SU-DHL-6 (cell line): ENCODE data around the gene RTP1.

Source experiments
- H2AFZ ChIP-seq: fragments of 200-600 bp; sonication (generic); 2 replicates; pipeline ENCODE4 v1.6.1; 2014; ENCODE audit warnings: low read depth, mild to moderate bottlenecking, moderate library complexity, mixed read lengths, antibody characterized with exemption, low read length; ENCODE audit not compliant: severe bottlenecking
- H3F3A ChIP-seq: fragments of 200-600 bp; shearing (Covaris generic); 2 replicates; pipeline ENCODE4 v1.6.0; 2016; ENCODE audit warnings: antibody characterized with exemption, mild to moderate bottlenecking; ENCODE audit not compliant: insufficient read depth
- H3K27ac ChIP-seq: fragments of 200-600 bp; sonication (generic); 2 replicates; pipeline ENCODE4 v1.5.1; 2016; ENCODE audit warnings: low read depth, mild to moderate bottlenecking, low read length, moderate library complexity, mixed read lengths
- H3K27me3 ChIP-seq: fragments of 200-600 bp; sonication (generic), shearing (Covaris generic); 2 replicates; pipeline ENCODE4 v1.6.0; 2014; ENCODE audit warnings: mild to moderate bottlenecking, low read length
- H3K36me3 ChIP-seq: fragments of 200-600 bp; sonication (generic); 2 replicates; pipeline ENCODE4 v1.6.1; 2014; ENCODE audit warnings: mild to moderate bottlenecking, low read length, mixed read lengths
- H3K4me2 ChIP-seq: fragments of 300-600, 200-600 bp; shearing (Covaris generic), sonication (generic); 2 replicates; pipeline ENCODE4 v1.6.0; 2014; ENCODE audit warnings: low read length, low read depth, mild to moderate bottlenecking; ENCODE audit not compliant: poor library complexity, severe bottlenecking
- H3K4me3 ChIP-seq: fragments of 200-600 bp; sonication (generic); 2 replicates; pipeline ENCODE4 v1.5.1; 2014; ENCODE audit warnings: antibody characterized with exemption, low read length, mild to moderate bottlenecking, mixed read lengths; ENCODE audit not compliant: insufficient read depth, poor library complexity, severe bottlenecking
- H3K79me2 ChIP-seq: fragments of 200-600 bp; sonication (generic); 2 replicates; pipeline ENCODE4 v1.6.1; 2014; ENCODE audit warnings: mild to moderate bottlenecking, low read length, moderate library complexity; ENCODE audit not compliant: insufficient read depth
- H3K9ac ChIP-seq: fragments of 200-600 bp; sonication (generic); 2 replicates; pipeline ENCODE4 v1.7.0; 2014; ENCODE audit warnings: mild to moderate bottlenecking, low read length
- H3K9me2 ChIP-seq: fragments of 200-600 bp; sonication (generic); replicated peaks from 2 replicates; pipeline ENCODE4 v1.6.1; 2014; ENCODE audit warnings: low read length; ENCODE audit not compliant: insufficient read depth
- H3K9me3 ChIP-seq: fragments of 200-600 bp; sonication (generic); 2 replicates; pipeline ENCODE4 v1.6.1; 2014; ENCODE audit warnings: low read length, mixed read lengths; ENCODE audit not compliant: insufficient read depth
- H4K20me1 ChIP-seq: fragments of 200-600 bp; sonication (generic); 2 replicates; pipeline ENCODE4 v1.6.1; 2014; ENCODE audit warnings: low read depth, mild to moderate bottlenecking, antibody characterized with exemption, low read length, moderate library complexity, mixed read lengths
- EZH2phosphoT487 ChIP-seq: fragments of 200-600 bp; sonication (generic), shearing (Covaris generic); conservative IDR thresholded peaks from 2 replicates; pipeline ENCODE4 v1.6.1; 2018; ENCODE audit warnings: mild to moderate bottlenecking, antibody characterized with exemption, low read length, moderate library complexity, mixed read lengths
- TF ChIP-seq, protein P1 (sequence below): fragments of 200-600 bp; sonication (generic); IDR thresholded peaks from one replicate; pipeline ENCODE4 v1.5.1; 2017; ENCODE audit warnings: antibody characterized with exemption, mild to moderate bottlenecking, low read length, moderate library complexity; ENCODE audit not compliant: insufficient read depth, poor library complexity, severe bottlenecking

The RTP1 gene

DNA sequence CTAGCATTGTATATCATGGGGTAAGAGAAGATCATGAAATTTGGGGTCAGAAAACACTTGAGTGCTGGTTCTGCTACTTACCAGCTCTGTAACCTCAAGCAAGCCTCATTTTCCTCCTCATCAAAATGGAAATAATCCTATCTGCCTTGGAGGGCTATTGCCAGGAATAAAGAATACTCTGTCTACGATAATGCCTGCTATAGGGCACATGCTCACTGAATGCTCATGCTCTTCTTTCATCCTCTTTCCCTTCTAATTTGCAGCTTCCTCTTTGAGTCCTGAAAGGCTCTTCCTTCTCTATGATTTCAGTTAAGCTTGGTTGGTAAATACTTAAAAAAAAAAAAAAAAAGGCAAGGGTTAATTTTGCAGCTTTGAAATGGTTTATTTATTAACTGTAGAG, 12.8 kb downstream of the RTP1 start:
- no peak overlapping the region for H3K4me2 ChIP-seq

DNA sequence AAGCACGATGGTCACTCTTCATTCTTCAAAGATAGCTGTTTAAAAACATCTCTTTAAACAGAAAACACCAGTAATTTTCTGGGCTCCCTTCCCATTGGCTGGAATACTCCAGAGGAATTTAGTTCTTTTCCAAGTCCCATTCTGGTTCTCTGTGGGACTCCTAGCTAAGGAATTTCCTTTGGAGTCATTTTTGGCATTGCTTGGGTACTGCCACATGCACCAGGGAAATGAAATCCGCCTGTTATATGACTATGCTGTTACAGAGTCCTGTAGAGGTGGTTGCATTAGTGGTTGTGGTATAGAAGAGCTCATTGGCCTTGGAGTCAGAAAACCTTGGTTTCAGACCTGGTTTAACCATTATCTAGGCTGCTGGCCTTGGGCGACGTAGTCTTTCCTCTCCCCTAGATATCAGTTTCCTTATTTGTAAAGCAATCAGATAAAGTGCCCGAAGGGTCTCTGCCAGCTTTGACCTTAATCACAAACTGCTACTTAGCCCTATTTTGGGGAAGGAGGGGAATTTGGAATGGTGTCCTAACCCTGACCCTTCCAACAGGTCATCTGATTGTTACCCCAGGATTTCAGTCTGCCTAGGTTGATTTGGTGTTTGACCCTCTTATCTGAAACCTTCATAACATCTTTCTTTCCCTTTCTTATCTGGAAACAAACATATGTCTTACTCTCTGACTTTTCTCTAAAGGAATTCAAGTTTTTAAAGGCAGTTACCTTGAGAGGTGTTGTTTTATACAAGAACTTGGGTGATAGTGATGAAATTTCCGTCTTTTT, 13.4 kb downstream of the RTP1 start:
- Histone ChIP-seq H3K9me2 (no peaks in the 10 kb centered on the region), H3K79me2 (no peaks in the 10 kb centered on the region), H4K20me1 (no peaks in the 10 kb centered on the region), H3K36me3 (no peaks in the 10 kb centered on the region), H3K9ac (no peak overlapping the region), H3K4me2 (no peak overlapping the region), H3F3A (no peaks in the 10 kb centered on the region), H3K9me3 (no peaks in the 10 kb centered on the region), H3K4me3 (no peak overlapping the region), H3K27ac (no peak overlapping the region), H3K27me3 (no peaks in the 10 kb centered on the region), H2AFZ (no peak overlapping the region)
- TF ChIP-seq, protein P1, sequence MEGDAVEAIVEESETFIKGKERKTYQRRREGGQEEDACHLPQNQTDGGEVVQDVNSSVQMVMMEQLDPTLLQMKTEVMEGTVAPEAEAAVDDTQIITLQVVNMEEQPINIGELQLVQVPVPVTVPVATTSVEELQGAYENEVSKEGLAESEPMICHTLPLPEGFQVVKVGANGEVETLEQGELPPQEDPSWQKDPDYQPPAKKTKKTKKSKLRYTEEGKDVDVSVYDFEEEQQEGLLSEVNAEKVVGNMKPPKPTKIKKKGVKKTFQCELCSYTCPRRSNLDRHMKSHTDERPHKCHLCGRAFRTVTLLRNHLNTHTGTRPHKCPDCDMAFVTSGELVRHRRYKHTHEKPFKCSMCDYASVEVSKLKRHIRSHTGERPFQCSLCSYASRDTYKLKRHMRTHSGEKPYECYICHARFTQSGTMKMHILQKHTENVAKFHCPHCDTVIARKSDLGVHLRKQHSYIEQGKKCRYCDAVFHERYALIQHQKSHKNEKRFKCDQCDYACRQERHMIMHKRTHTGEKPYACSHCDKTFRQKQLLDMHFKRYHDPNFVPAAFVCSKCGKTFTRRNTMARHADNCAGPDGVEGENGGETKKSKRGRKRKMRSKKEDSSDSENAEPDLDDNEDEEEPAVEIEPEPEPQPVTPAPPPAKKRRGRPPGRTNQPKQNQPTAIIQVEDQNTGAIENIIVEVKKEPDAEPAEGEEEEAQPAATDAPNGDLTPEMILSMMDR, result no peak
- no peak for TF ChIP-seq EZH2phosphoT487

More for the DNA sequence above, 12.8 kb downstream of the RTP1 start:
- no peaks in the 10 kb centered on the region for H3K9me2 ChIP-seq
- H4K20me1 ChIP-seq, result no peaks in the 10 kb centered on the region
- no peaks in the 10 kb centered on the region for H3K27me3 ChIP-seq
- no peak overlapping the region for H3K9ac ChIP-seq
- H3K27ac ChIP-seq, result no peak overlapping the region
- no peaks in the 10 kb centered on the region for H3K79me2 ChIP-seq
- no peaks in the 10 kb centered on the region for H3F3A ChIP-seq
- no peak for TF ChIP-seq EZH2phosphoT487
- TF ChIP-seq, protein P1, result no peak
- no peak overlapping the region for H3K4me3 ChIP-seq
- H3K9me3 ChIP-seq, result no peaks in the 10 kb centered on the region
- no peaks in the 10 kb centered on the region for H3K36me3 ChIP-seq
- no peak overlapping the region for H2AFZ ChIP-seq

DNA sequence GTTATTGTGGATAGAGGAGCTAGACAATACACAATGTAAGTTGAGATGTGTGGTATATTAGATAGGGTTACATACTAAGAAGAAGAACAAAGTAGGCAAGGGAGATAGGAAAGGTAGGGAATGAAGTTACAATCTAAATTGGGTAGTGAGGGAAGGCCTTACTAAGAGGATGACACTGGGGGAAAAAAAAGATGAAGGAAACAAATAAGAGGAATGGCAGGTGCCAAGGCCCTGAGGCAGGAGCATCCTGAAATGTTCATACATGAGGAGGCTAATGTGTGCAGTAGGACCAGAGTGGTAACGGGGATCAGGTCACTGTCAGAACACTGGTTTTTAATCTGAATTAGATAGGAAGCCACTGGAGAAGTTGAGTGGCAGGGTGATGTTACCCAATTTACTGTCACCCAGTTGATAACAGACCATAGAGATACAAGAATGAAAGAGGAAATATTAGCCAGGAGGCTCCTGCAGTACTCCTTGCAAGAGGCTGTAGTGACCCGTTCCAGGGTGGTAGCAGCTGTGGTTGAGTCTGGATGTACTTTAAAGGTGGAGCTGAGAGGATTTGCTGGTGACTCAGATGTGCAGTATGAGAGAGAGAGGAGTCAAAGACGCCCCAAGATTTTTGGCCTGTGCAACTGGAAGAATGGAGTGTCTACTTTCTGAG, 14.4 kb downstream of the RTP1 start:
- Histone ChIP-seq H3K9me3 (no peaks in the 10 kb centered on the region), H3K79me2 (no peaks in the 10 kb centered on the region), H3K27ac (no peak overlapping the region), H2AFZ (no peak overlapping the region), H3K27me3 (no peaks in the 10 kb centered on the region), H4K20me1 (no peaks in the 10 kb centered on the region), H3K36me3 (no peaks in the 10 kb centered on the region), H3K4me2 (no peak overlapping the region), H3K9ac (no peak overlapping the region), H3K4me3 (no peak overlapping the region), H3F3A (no peaks in the 10 kb centered on the region), H3K9me2 (no peaks in the 10 kb centered on the region)
- TF ChIP-seq, protein P1, result no peak
- no peak for TF ChIP-seq EZH2phosphoT487
